Endothelial cell of umbilical vein (primary cell): ENCODE results near the gene RAB5IF. TPM values are rescaled to one million over a fixed set of nuclear protein-coding genes. Genes with fewer than 3 reads are reported as not detected.
"Not testable (repeated sequence)": the region's sequence is repeated elsewhere in the genome, so short reads cannot be mapped to it uniquely, and the experiment has no call there.

Experiments
- BruUV-seq: library from RNA; stranded (reverse); fragments of 400-500 nt; replicated peaks from 2 replicates; lab custom pipeline; 2021; lab: Mats Ljungman, UMichigan
- CTCF ChIA-PET: fragments of 300-600, 350-600 bp; sonication (Branson Sonifier 250); formaldehyde crosslinking; loops from one replicate; lab custom pipeline; 2021; ENCODE audit warnings: antibody characterized with exemption, inconsistent platforms; lab: Charles Lee
- POLR2A ChIA-PET: fragments of 300-600, 350-600 bp; sonication (Branson Sonifier 250); formaldehyde crosslinking; loops from one replicate; lab custom pipeline; 2021; ENCODE audit warnings: antibody characterized with exemption, inconsistent platforms; lab: Charles Lee
- DNase-seq: peaks from one replicate; pipeline ENCODE4 v3.0.0-alpha.2; 2011; ENCODE audit warnings: low read depth, low spot score
- FAIRE-seq: peaks from 2 replicates; lab custom pipeline; 2011; peaks lifted over from hg19 to GRCh38; lab: Jason Lieb, UNC
- H2AFZ ChIP-seq: 2 replicates; pipeline ENCODE4 v1.6.0; 2012; ENCODE audit warnings: low read depth, low read length, control low read depth, inconsistent platforms
- H3K27ac ChIP-seq: 2 replicates; pipeline ENCODE4 v1.5.1; 2011; ENCODE audit warnings: low read depth, mild to moderate bottlenecking, control low read depth, low read length, moderate library complexity; ENCODE audit not compliant: insufficient read depth
- H3K27me3 ChIP-seq, 2 experiments: 2 replicates each; pipeline versions ENCODE4 v1.6.0 to v1.6.1; 2011; ENCODE audit warnings: low read length in 2 of 2, mixed read lengths in 1 of 2; ENCODE audit not compliant: control insufficient read depth in 2 of 2, insufficient read depth in 2 of 2
- H3K36me3 ChIP-seq, 2 experiments: 2 replicates in 1 of 2; 3 replicates in 1 of 2; pipeline ENCODE4 v1.5.1; 2011; ENCODE audit warnings: low read length in 2 of 2, mild to moderate bottlenecking in 1 of 2, moderate library complexity in 1 of 2; ENCODE audit not compliant: control insufficient read depth in 2 of 2, insufficient read depth in 2 of 2; ENCODE audit errors: extremely low read depth in 1 of 2
- H3K4me1 ChIP-seq: 3 replicates; pipeline ENCODE4 v1.5.1; 2011; ENCODE audit warnings: mild to moderate bottlenecking, low read length; ENCODE audit not compliant: control insufficient read depth, insufficient read depth; ENCODE audit errors: extremely low read depth
- H3K4me2 ChIP-seq: 2 replicates; pipeline ENCODE4 v1.6.1; 2011; ENCODE audit warnings: low read length, control low read depth, mixed read lengths; ENCODE audit not compliant: insufficient read depth
- H3K4me3 ChIP-seq, 3 experiments: fragments of 200-600 bp in 1 of 3; sonication (generic), shearing (Covaris generic) in 1 of 3; replicated peaks in 1 of 3; 2 replicates each; pipeline ENCODE4 v1.5.1; 2011 to 2016; ENCODE audit warnings: control low read depth in 3 of 3, low read length in 3 of 3, mild to moderate bottlenecking in 2 of 3, inconsistent platforms in 1 of 3, low read depth in 1 of 3, moderate library complexity in 1 of 3; ENCODE audit not compliant: insufficient read depth in 1 of 3
- H3K79me2 ChIP-seq: 2 replicates; pipeline ENCODE4 v1.6.0; 2012; ENCODE audit warnings: low read length, inconsistent platforms; ENCODE audit not compliant: control insufficient read depth, insufficient read depth
- H3K9ac ChIP-seq: replicated peaks from 2 replicates; pipeline ENCODE3; 2011; ENCODE audit warnings: low read length, control low read depth; ENCODE audit not compliant: insufficient read depth; ENCODE audit errors: extremely low read depth
- H3K9me1 ChIP-seq: replicated peaks from 3 replicates; pipeline ENCODE4 v1.6.0; 2011; ENCODE audit warnings: mild to moderate bottlenecking, low read length; ENCODE audit not compliant: control insufficient read depth, insufficient read depth; ENCODE audit errors: extremely low read depth
- H3K9me3 ChIP-seq: replicated peaks from 2 replicates; pipeline ENCODE4 v1.5.1; 2012; ENCODE audit warnings: low read length, inconsistent platforms; ENCODE audit not compliant: control insufficient read depth, insufficient read depth
- H4K20me1 ChIP-seq: replicated peaks from 2 replicates; pipeline ENCODE3; 2011; ENCODE audit warnings: mild to moderate bottlenecking, low read length; ENCODE audit not compliant: control insufficient read depth, insufficient read depth; ENCODE audit errors: extremely low read depth
- EZH2 ChIP-seq: IDR thresholded peaks from 2 replicates; pipeline ENCODE4 v1.6.1; 2012; ENCODE audit warnings: borderline replicate concordance, low read depth, mild to moderate bottlenecking, moderate library complexity, low read length, inconsistent platforms; ENCODE audit not compliant: severe bottlenecking
- FOS ChIP-seq: IDR thresholded peaks from 2 replicates; pipeline ENCODE4 v1.6.1; 2011; ENCODE audit warnings: mild to moderate bottlenecking, low read length, moderate library complexity, borderline replicate concordance; ENCODE audit not compliant: insufficient read depth
- GATA2 ChIP-seq: IDR thresholded peaks from 2 replicates; pipeline ENCODE4 v1.7.0; 2011; ENCODE audit warnings: low read depth, mild to moderate bottlenecking, moderate library complexity, mixed read lengths, low read length; ENCODE audit not compliant: insufficient read length, insufficient read depth
- JUN ChIP-seq: IDR thresholded peaks from 2 replicates; pipeline ENCODE4 v1.6.1; 2011; ENCODE audit warnings: borderline replicate concordance, low read depth; ENCODE audit not compliant: insufficient read length, insufficient read depth
- MYC ChIP-seq: IDR thresholded peaks from one replicate; pipeline ENCODE4 v1.6.1; 2011; ENCODE audit warnings: mild to moderate bottlenecking, low read depth, low read length
- POLR2A ChIP-seq: IDR thresholded peaks from 2 replicates; pipeline ENCODE4 v1.6.1; 2012; ENCODE audit warnings: low read depth, mild to moderate bottlenecking, control low read depth, low read length
- POLR2AphosphoS5 ChIP-seq: IDR thresholded peaks from 2 replicates; pipeline ENCODE4 v1.6.1; 2012; ENCODE audit warnings: low read depth, mild to moderate bottlenecking, control low read depth, low read length, moderate library complexity; ENCODE audit not compliant: insufficient read depth
- dilution Hi-C: fragments of 300-500 bp; cut with MboI; formaldehyde crosslinking; loops from one replicate; pipeline ENCODE4 v1.15.0; 2019; ENCODE audit warnings: low sequenced_read_pairs; ENCODE audit not compliant: extremely low pct_ligation_motif_present
- intact Hi-C: fragments of 100-400 bp; cut with micrococcal nuclease; formaldehyde crosslinking; loops from one replicate; pipeline ENCODE4 v1.10.0; 2022
- polyA plus RNA-seq, 4 experiments: library from polyadenylated mRNA; depleted of rRNA in 3 of 4; stranded (reverse) in 3 of 4; unstranded in 1 of 4; fragments of >200 nt; gene quantifications; 2 replicates each; pipeline versions ENCODE4 v1.2.1 to v1.2.3, GENCODE V29; 2011 to 2012; ENCODE audit warnings: missing spikeins in 1 of 4
- total RNA-seq: library from RNA; stranded (reverse); gene quantifications from 2 replicates; pipeline ENCODE4 v1.2.3, GENCODE V29; 2021
- TF ChIP-seq, protein P1 (sequence below): IDR thresholded peaks from 2 replicates; pipeline ENCODE4 v1.6.1; 2011; ENCODE audit not compliant: insufficient read depth, insufficient read length
- TF ChIP-seq, protein P2 (sequence below), 2 donors: IDR thresholded peaks; 1 replicate in 1 of 2; 2 replicates in 1 of 2; pipeline ENCODE4 v1.5.1; 2011; ENCODE audit warnings: low read length in 2 of 2, mild to moderate bottlenecking in 2 of 2, moderate library complexity in 2 of 2, control low read depth in 1 of 2, inconsistent platforms in 1 of 2, low read depth in 1 of 2; ENCODE audit not compliant: insufficient read depth in 1 of 2; ENCODE audit errors: extremely low read depth in 1 of 2

RAB5IF gene
- total and polyA plus RNA-seq, 2 donors (not counting 3 experiments of a cell fraction or from before 2014, with no cell fraction given) = 113 to 162 TPM

DNA sequence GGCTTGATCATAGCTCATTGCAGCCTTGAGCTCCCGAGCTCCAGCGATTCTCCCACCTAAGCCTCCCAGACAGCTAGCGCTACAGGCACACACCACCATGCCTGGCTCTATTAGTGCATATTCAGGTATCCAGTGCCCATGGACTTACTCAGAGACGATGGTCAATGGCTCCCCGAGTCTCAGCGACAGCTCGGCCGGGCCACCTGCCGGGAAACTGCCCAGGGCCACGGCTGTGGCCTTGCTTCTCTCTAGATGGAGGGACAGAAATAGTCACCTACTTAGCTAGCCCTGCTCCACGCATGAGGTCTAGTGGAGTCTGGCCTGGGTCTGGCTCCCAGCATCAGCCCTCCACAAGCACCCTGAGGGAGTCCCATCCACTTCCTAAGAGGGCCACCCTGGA is 28.8 kb downstream of the RAB5IF start:
- dilution Hi-C loops (no loop called here), intact Hi-C loops (no loop called here)
- H3K27ac ChIP-seq = no peak overlapping the region
- no peaks in the 10 kb centered on the region for H3K4me1 ChIP-seq
- no peak overlapping the region for H3K4me3 ChIP-seq
- POLR2A ChIA-PET = no interaction called here
- H3K27me3 ChIP-seq = no peaks in the 10 kb centered on the region
- H2AFZ ChIP-seq = no peak overlapping the region
- H3K9ac ChIP-seq = no peak overlapping the region
- TF ChIP-seq GATA2 (no peak), JUN (no peak), POLR2AphosphoS5 (no peak), MYC (no peak), EZH2 (no peak), POLR2A (no peak), FOS (no peak)
- TF ChIP-seq, protein P1, sequence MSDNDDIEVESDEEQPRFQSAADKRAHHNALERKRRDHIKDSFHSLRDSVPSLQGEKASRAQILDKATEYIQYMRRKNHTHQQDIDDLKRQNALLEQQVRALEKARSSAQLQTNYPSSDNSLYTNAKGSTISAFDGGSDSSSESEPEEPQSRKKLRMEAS = no peak
- TF ChIP-seq, protein P2, sequence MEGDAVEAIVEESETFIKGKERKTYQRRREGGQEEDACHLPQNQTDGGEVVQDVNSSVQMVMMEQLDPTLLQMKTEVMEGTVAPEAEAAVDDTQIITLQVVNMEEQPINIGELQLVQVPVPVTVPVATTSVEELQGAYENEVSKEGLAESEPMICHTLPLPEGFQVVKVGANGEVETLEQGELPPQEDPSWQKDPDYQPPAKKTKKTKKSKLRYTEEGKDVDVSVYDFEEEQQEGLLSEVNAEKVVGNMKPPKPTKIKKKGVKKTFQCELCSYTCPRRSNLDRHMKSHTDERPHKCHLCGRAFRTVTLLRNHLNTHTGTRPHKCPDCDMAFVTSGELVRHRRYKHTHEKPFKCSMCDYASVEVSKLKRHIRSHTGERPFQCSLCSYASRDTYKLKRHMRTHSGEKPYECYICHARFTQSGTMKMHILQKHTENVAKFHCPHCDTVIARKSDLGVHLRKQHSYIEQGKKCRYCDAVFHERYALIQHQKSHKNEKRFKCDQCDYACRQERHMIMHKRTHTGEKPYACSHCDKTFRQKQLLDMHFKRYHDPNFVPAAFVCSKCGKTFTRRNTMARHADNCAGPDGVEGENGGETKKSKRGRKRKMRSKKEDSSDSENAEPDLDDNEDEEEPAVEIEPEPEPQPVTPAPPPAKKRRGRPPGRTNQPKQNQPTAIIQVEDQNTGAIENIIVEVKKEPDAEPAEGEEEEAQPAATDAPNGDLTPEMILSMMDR (IDR thresholded peaks at IDR 0.05; ENCODE audit: extremely low read depth in 1 of 2, insufficient read depth in 1 of 2, low read depth in 1 of 2, low read length in 2 of 2) = no peak
- H4K20me1 ChIP-seq = no peaks in the 10 kb centered on the region
- no peaks in the 10 kb centered on the region for H3K79me2 ChIP-seq
- CTCF ChIA-PET = interaction anchor here (1.1 kb wide), 1 partner anchor 21 kb away, joined by 3 read pairs; no protein-coding TSS in a partner anchor
- H3K9me3 ChIP-seq = no peaks in the 10 kb centered on the region
- H3K36me3 ChIP-seq = no peaks in the 10 kb centered on the region
- no TSS peak for BruUV-seq
- no peak for FAIRE-seq
- H3K9me1 ChIP-seq = no peaks in the 10 kb centered on the region
- DNase-seq = no peak
- H3K4me2 ChIP-seq = no peak overlapping the region

DNA sequence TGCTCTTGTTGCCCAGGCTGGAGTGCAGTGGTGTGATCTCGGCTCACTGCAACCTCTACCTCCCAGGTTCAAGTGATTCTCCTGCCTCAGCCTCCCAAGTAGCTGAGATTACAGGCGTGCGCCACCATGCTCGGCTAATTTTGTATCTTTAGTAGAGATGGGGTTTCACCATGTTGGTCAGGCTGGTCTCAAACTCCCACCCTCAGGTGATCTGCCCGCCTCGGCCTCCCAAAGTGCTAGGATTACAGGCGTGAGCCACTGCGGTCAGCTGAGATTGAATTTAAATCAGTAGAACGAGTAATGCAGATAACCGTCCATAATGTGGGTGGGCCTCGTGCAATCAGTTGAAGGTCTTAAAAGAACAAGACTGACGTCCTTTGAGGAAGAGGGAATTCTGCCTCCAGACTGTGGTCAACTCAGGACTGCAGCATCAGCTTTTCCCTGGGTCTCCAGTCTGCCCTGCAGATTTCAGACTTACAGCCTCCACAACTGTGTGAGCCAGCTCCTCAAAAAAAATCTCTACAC is 33.4 kb downstream of the RAB5IF start:
- H3K79me2 ChIP-seq, H3K4me3 ChIP-seq, H3K27me3 ChIP-seq, H3K36me3 ChIP-seq, H4K20me1 ChIP-seq, dilution Hi-C loops, CTCF ChIA-PET, H3K27ac ChIP-seq, BruUV-seq, H3K4me2 ChIP-seq, H2AFZ ChIP-seq, H3K9me1 ChIP-seq, DNase-seq, POLR2A ChIA-PET, H3K9ac ChIP-seq, H3K9me3 ChIP-seq, H3K4me1 ChIP-seq, intact Hi-C loops, FAIRE-seq: not testable (repeated sequence)
